ENCODE measurements around the gene RPS6KA6.

- TF ChIP-seq, protein P1, sequence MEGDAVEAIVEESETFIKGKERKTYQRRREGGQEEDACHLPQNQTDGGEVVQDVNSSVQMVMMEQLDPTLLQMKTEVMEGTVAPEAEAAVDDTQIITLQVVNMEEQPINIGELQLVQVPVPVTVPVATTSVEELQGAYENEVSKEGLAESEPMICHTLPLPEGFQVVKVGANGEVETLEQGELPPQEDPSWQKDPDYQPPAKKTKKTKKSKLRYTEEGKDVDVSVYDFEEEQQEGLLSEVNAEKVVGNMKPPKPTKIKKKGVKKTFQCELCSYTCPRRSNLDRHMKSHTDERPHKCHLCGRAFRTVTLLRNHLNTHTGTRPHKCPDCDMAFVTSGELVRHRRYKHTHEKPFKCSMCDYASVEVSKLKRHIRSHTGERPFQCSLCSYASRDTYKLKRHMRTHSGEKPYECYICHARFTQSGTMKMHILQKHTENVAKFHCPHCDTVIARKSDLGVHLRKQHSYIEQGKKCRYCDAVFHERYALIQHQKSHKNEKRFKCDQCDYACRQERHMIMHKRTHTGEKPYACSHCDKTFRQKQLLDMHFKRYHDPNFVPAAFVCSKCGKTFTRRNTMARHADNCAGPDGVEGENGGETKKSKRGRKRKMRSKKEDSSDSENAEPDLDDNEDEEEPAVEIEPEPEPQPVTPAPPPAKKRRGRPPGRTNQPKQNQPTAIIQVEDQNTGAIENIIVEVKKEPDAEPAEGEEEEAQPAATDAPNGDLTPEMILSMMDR (IDR thresholded peaks at IDR 0.05) = no peak
- no peak for TF ChIP-seq POLR2AphosphoS5 (IDR thresholded peaks at IDR 0.05; ENCODE audit: insufficient read depth in 1 of 2, low read depth in 1 of 2)
Measured at GRCh38 chrX:84162401-84162800, 25.6 kb downstream of the RPS6KA6 start.
